HepG2 (cell line): ENCODE measurements around the gene C1QTNF5. TPM values are rescaled to one million over a fixed set of nuclear protein-coding genes. Genes with fewer than 3 reads are reported as not detected.

Experiments used
- ATF1 ChIP-seq: IDR thresholded peaks from 2 replicates; pipeline ENCODE4 v1.6.1; 2016; ENCODE audit warnings: mild to moderate bottlenecking, control low read depth
- ATF2 ChIP-seq: sonication (generic); formaldehyde crosslinking; IDR thresholded peaks from 2 replicates; pipeline ENCODE4 v1.4.0; 2020; ENCODE audit warnings: missing genetic modification reagents
- EP300 ChIP-seq, 3 experiments: sonication (generic) in 1 of 3; formaldehyde crosslinking in 1 of 3; IDR thresholded peaks; 2 replicates each; pipeline versions ENCODE4 v1.5.1 to v1.6.1; 2011 to 2020; ENCODE audit warnings: low read depth in 2 of 3, low read length in 2 of 3, borderline replicate concordance in 1 of 3, improper control_type of control experiment in 1 of 3, mild to moderate bottlenecking in 1 of 3, missing genetic modification reagents in 1 of 3, moderate library complexity in 1 of 3
- FIP1L1 ChIP-seq: fragments of 200-400 bp; formaldehyde crosslinking; IDR thresholded peaks from 2 replicates; pipeline ENCODE4 v1.6.1; 2018; ENCODE audit warnings: low read depth, mild to moderate bottlenecking, low read length, moderate library complexity, borderline replicate concordance; ENCODE audit not compliant: insufficient read depth
- HIC2 ChIP-seq: sonication (generic); formaldehyde crosslinking; IDR thresholded peaks from 2 replicates; pipeline ENCODE4 v1.9.0; 2022; ENCODE audit warnings: low read depth, missing genetic modification reagents
- HOXA3 ChIP-seq: sonication (generic); formaldehyde crosslinking; IDR thresholded peaks from 2 replicates; pipeline ENCODE4 v1.5.0; 2020; ENCODE audit warnings: missing genetic modification reagents
- NCOA2 ChIP-seq: sonication (generic); formaldehyde crosslinking; IDR thresholded peaks from 2 replicates; pipeline ENCODE4 v1.8.0; 2022; ENCODE audit warnings: inconsistent platforms
- NR2F6 ChIP-seq, 2 experiments: IDR thresholded peaks; 2 replicates each; pipeline ENCODE4 v1.6.1; 2016; ENCODE audit warnings: antibody characterized with exemption in 1 of 2, mild to moderate bottlenecking in 1 of 2
- PAXIP1 ChIP-seq: sonication (generic); formaldehyde crosslinking; conservative IDR thresholded peaks from 2 replicates; pipeline ENCODE4 v1.4.0; 2020; ENCODE audit warnings: mild to moderate bottlenecking, missing genetic modification reagents, moderate library complexity
- SALL1 ChIP-seq: sonication (generic); formaldehyde crosslinking; IDR thresholded peaks from 2 replicates; pipeline ENCODE4 v1.8.0; 2022; ENCODE audit warnings: mild to moderate bottlenecking, missing genetic modification reagents
- SPEN ChIP-seq: sonication (generic); formaldehyde crosslinking; IDR thresholded peaks from 2 replicates; pipeline ENCODE4 v1.5.1; 2020; ENCODE audit warnings: low read depth, mild to moderate bottlenecking, missing genetic modification reagents
- THRA ChIP-seq: sonication (generic); formaldehyde crosslinking; IDR thresholded peaks from 2 replicates; pipeline ENCODE4 v1.4.0; 2020; ENCODE audit warnings: missing genetic modification reagents, borderline replicate concordance
- ZNF326 ChIP-seq: sonication (generic); formaldehyde crosslinking; IDR thresholded peaks from 2 replicates; pipeline ENCODE4 v1.4.0; 2020; ENCODE audit warnings: missing genetic modification reagents, borderline replicate concordance
- polyA plus RNA-seq, 8 experiments: library from polyadenylated mRNA; depleted of rRNA in 3 of 8; stranded (reverse) in 7 of 8; unstranded in 1 of 8; fragments of >200 nt; fragmentation: Illumina TruSeq in 4 of 8; extraction: Trizol in 4 of 8; gene quantifications; 2 replicates each; pipeline versions ENCODE4 v1.2.1 to v1.2.3, GENCODE V29; 2011 to 2016; ENCODE audit warnings: low read depth in 4 of 8, missing spikeins in 1 of 8, mixed read lengths in 1 of 8; ENCODE audit not compliant: insufficient read depth in 1 of 8
- total RNA-seq, 5 experiments: library from RNA; depleted of rRNA; stranded (reverse); fragments of >200 nt; fragmentation: Illumina TruSeq; extraction: Trizol; gene quantifications; 2 replicates each; pipeline ENCODE4 v1.2.3, GENCODE V29; 2016; ENCODE audit warnings: low read depth in 1 of 5

Gene C1QTNF5
- total and polyA plus RNA-seq, 2 of the 13 experiments (the other 11 are each of a cell fraction or from before 2014, with no cell fraction given): 0.86 to 1.2 TPM

GRCh38 chr11:119370486-119371046, 29.9 kb upstream of the C1QTNF5 start (continued):
- TF ChIP-seq SPEN (CRISPR knock-in tag) (peak; percentile 25; the same call in 1 of the 2 replicates), FIP1L1 (no peak), SALL1 (0 out of 2 replicates have a peak, but pooled peaks have one; percentile 11), ZNF326 (CRISPR knock-in tag) (no peak), NCOA2 (CRISPR knock-in tag) (peak; percentile 34; the same call in 1 of the 2 replicates), NR2F6 (IDR thresholded peaks at IDR 0.05) (peak; percentile 90), NR2F6 (CRISPR knock-in tag; IDR thresholded peaks at IDR 0.05) (peak; percentile 88), HOXA3 (CRISPR knock-in tag) (peak; percentile 44), ATF2 (0 out of 2 replicates have a peak, but pooled peaks have one; percentile 14), THRA (CRISPR knock-in tag) (peak; percentile 66; the same call in 1 of the 2 replicates), EP300 (IDR thresholded peaks at IDR 0.05; ENCODE audit: low read depth in 2 of 2, low read length in 2 of 2) (peak in 1 of 2 experiments; percentile 25; a peak in 1 of 4 replicates), EP300 (CRISPR knock-in tag; IDR thresholded peaks at IDR 0.05; ENCODE audit: borderline replicate concordance) (no peak), ATF1 (CRISPR knock-in tag) (0 out of 2 replicates have a peak, but pooled peaks have one; percentile 22), HIC2 (CRISPR knock-in tag) (0 out of 2 replicates have a peak, but pooled peaks have one; percentile 55), PAXIP1 (CRISPR knock-in tag) (peak; percentile 76)
- TF ChIP-seq, all 625 proteins: peak for 70
